Prostate gland (tissue), 2 donors: ENCODE results near the gene SPINK13.

Experiments used
- CTCF ChIP-seq, 4 experiments: fragments of 200-600 bp in 2 of 4; fragments of 450-650 bp in 2 of 4; sonication (generic) in 2 of 4; IDR thresholded peaks; 1 replicate in 3 of 4; 2 replicates in 1 of 4; pipeline ENCODE4 v1.5.1; 2016 to 2019; ENCODE audit warnings: antibody characterized with exemption in 4 of 4, mild to moderate bottlenecking in 2 of 4, moderate library complexity in 2 of 4
- POLR2A ChIP-seq: fragments of 450-650 bp; IDR thresholded peaks from one replicate; pipeline ENCODE4 v1.6.1; 2016; ENCODE audit warnings: antibody characterized with exemption, mild to moderate bottlenecking
- POLR2AphosphoS5 ChIP-seq: sonication (generic); formaldehyde crosslinking; IDR thresholded peaks from one replicate; pipeline ENCODE4 v1.6.1; 2017; ENCODE audit warnings: antibody characterized with exemption

DNA sequence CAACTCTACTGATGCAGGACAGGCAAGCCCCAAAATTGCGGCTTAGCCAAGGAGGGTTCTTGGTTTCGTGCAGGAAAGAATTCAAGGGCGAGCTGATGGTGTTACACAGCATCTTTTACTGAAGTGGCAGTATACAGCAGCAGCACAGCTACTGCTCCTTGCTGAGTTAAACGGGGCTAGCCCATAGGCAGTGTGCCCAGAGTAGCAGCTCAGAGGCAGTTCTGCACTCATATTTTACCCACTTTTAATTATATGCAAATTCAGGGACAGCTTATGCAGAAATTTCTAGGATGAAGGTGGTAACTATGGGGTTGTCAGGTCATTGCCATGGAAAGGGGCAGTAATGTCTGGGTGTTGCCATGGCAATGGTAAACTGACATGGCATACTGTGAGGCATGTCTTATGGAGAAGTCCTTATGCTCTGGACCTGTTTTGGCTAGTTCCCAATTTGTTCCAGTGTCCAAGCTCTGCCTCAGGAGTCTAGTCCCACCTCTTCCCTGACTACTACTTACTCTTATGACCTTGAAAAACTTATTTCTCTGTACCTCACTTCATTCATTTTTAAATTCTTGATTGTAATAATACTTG lies 64.8 kb downstream of the SPINK13 start:
- no peak for TF ChIP-seq CTCF (IDR thresholded peaks at IDR 0.05)
- no peak for TF ChIP-seq POLR2A
- no peak for TF ChIP-seq POLR2AphosphoS5
